OCI-M1 (cell line): Measurements from ENCODE around the gene CSNK1D.
"Not testable (repeated sequence)": the region's sequence is repeated elsewhere in the genome, so short reads cannot be mapped to it uniquely, and the experiment has no call there.

Experiments
- DNase-seq: peaks from one replicate; lab custom pipeline; 2025; lab: John Stamatoyannopoulos, UW

The CSNK1D gene

DNA sequence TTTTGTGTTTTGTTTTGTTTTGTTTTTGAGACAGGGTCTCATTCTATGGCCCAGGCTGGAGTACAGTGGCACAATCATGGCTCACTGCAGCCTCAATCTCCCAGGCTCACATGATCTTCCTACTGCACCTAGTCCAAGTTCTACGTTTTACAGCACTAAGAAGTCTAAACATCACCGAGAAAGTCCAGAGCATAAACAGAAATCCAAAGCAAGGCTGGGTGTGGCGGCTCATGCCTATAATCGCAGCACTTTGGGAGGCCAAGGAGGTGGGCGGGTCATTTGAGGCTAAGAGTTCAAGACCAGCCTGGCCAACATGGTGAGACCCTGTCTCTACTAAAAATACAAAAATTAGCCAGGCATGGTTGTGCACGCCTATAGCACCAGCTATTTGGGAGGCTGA is 80.5 kb downstream of the CSNK1D start:
- not testable (repeated sequence) for DNase-seq
